ENCODE measurements around the gene PFN3. TPM values are rescaled to one million over a fixed set of nuclear protein-coding genes. Genes with fewer than 3 reads are reported as not detected.

Gene PFN3
- total RNA-seq, 4 donors from 2014 or later, result not detected

- TF ChIP-seq CTCF (IDR thresholded peaks at IDR 0.05), result no peak
- DNase-seq (ENCODE audit: low spot score) (no peak), ATAC-seq (ENCODE audit: low FRiP score) (no peak)
Measured at GRCh38 chr5:177442066-177442826, 41.8 kb upstream of the PFN3 start.

DNA sequence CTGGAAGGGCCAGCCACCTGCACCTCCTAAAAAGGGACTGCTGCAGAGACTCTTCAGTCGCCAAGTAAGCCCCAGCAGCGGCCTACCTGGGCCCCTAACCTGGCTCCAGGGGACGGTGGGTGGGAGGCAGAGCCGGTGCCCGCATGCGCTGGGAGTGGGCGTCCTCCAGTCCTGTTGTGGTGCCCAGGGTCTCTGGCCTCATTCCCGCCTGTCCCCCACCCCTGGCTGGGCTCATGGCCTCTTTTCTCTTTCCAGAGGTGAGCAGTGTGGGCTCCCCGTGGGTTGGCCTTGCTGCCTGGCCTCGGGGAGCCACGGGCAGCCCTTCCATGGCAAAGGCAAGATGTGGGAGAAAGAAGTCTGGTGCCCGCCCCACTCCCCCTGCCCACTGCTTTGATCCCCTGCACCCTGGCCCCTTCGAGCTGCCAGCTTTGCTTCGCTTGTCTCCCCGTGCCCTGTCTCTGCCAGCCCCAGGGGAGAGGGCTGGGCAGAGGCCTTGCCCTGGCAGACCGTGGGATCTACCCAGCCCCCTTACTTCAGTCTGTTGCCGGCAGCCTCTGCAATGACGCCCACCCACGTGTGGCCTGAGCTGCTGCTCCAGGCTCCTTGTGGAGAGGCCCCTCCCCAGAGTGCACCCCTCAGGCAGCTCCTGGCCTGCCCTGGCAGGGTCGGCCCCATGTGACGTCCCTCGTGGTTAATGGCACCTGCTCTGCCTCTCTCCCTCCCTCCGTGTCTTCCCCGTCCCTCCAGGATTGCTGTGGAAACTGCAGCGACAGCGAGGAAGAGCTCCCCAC is 40.7 kb upstream of the PFN3 start:
- DNase-seq (ENCODE audit: low spot score) (no peak), ATAC-seq (ENCODE audit: low FRiP score) (no peak)
- no peak for TF ChIP-seq CTCF (IDR thresholded peaks at IDR 0.05)

DNA sequence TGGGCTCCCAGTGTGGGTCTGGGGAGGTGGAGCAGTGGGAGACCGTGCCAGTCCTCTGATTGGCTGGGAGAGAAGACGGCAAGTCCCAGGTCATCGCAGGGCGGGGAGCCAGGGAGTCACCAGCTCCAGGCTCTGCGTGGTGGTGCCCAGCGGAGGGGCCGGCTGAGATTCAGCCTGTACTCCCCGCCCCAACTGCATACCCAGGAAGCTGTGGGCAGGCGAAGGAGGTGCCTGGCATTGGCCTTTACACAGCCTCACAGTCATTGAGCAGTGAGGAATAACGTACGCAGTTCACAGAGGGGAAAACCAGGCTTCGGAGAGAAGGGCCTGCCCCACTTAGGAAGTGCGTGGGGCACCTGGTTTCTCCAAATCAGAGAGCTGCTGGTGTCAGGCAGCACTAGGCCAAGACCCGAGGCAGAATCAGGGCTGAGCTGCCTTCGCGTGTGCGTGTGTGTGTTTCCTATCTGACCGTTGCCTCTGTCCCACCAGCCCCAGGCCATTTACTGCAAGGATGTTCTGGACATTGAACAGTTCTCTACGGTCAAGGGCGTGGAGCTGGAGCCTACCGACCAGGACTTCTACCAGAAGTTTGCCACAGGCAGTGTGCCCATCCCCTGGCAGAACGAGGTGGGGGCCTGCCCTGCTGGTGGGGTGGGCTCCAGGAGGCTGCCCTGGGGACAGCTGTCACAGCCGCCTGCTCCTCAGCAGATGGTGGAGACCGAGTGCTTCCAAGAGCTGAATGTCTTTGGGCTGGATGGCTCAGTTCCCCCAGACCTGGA is 39.9 kb upstream of the PFN3 start:
- TF ChIP-seq CTCF (IDR thresholded peaks at IDR 0.05), result no peak
- DNase-seq (ENCODE audit: low spot score) (no peak), ATAC-seq (ENCODE audit: low FRiP score) (no peak)

DNA sequence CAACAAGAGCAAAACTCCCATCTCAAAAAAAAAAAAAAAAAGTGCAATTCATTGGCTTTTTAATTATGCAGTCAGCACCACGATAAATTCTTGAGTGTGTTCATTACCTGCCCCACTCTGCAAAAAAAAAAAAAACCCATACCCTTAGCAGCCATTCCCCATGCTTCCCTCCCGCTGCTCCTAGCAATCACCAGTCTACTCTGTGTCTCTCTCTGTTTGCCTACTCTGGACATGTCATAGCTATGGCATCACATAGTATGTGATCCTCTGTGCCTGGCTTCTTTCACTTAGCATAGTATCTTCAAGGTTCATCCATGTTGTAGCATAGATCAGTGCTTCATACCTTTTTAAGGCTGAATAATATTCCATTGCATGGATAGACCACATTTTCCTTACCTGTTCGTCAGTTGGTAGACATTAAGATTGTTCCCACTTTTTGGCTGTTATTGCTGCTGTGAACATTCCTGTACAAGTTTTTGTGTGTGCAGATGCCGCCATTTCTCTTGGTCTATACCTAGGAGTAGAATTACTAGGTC is 39.1 kb upstream of the PFN3 start:
- TF ChIP-seq CTCF (IDR thresholded peaks at IDR 0.05), result no peak
- DNase-seq (ENCODE audit: low spot score), result no peak
- no peak for ATAC-seq (ENCODE audit: low FRiP score)

DNA sequence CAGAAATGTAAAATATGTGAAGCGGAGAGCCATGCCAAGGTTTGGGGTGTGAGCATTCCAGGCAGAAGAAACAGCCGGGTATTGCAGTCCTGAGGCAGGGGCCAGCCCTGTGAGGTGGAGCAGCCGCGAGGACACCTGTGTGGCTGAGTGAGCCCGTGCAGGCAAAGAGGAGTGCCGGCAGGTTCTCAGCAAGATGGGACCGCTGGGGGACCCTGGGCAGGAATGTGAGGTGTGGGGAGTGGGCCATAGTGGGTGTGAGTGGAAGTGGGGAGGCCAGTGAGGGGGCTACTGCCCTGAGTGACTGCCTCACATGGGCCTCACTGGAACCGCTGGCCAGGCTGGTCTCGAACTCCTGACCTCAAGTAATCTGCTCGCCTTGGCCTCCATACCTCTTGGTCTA is 38.0 kb upstream of the PFN3 start:
- TF ChIP-seq CTCF (IDR thresholded peaks at IDR 0.05), result no peak
- ATAC-seq (ENCODE audit: low FRiP score), result no peak

GRCh38 chr5:177437623-177438022 is 37.2 kb upstream of the PFN3 start:
- ATAC-seq (ENCODE audit: low FRiP score) (no peak), DNase-seq (ENCODE audit: low spot score) (no peak)
- TF ChIP-seq CTCF (IDR thresholded peaks at IDR 0.05), result no peak

More for the DNA sequence above, 38.0 kb upstream of the PFN3 start:
- DNase-seq (ENCODE audit: low spot score), result no peak
